Cerebellar nuclear complex (tissue), 1 donor: ENCODE data around the gene SMYD5.
"Not testable (repeated sequence)": the region's sequence is repeated elsewhere in the genome, so short reads cannot be mapped to it uniquely, and the experiment has no call there.

Source experiments
- DNase-seq, 2 experiments: peaks; one replicate each; lab custom pipeline; 2025; lab: John Stamatoyannopoulos, UW

SMYD5 gene

DNA sequence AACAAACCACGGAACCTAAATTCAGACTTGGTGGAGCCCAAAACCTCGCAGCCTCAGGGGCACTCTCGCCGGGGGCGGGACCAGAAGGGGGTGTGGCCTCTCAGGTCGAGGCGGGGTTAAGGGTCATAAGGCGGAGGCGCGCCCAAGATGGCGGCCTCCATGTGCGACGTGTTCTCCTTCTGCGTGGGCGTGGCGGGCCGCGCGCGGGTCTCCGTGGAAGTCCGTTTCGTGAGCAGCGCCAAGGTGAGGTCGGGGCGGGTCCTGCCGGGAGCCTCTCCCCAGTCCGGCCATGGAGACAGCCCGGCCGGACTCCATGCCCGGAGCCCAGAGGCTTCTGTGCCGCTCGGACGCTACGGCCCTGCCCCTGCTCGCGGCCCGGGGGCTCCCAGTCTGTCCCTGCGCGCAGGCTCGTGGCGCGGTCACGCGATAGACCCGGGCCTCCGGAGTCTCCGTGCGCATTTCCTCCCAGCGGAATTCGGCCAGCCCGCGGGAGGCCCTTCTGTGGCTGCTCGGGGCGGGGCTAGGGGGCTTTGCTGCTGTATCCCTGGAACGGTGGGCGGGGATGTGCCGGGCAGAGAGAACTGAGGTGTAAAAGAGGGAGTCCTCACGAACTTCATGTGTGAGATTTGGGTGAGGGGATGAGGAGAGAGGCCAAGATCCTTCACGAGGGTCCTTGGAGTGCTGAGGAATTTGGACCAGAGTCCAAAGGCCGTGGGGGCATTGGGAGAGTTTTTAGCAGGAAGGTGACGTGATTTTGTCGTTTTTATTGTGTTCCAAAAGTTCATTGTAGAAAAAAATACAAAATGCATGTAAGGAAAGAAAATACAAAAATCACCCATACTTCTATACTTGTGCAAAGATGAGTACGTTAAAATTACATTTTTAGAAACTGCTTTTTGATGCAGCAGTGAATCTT, at the start of gene SMYD5:
TSS of gene SMYD5 (plus strand) at position 126 of the 916 bp plus-strand sequence. CDS start at position 148, 22 bp downstream.
- peak in 1 of 2 experiments; percentile 16 for DNase-seq

DNA sequence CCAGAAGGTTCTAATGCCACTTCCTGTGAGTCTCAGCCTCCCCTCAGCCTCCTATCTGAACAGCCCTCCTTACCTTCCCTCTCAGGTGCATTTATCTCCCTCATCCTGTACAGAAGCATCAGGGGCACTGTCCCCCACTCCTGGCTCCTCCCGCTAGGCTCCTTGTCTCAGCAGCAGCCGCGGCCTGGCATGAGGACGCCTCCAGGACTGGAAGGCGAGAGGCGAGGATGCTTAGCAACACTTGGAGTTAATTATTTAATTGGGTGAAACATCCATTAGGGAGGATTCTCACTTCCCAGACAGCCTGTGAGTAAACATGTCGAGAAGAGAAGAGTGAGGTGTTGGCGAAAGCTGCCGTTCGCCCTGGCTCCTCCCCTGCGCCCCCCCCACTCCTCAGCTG, 48.1 kb upstream of the SMYD5 start:
- DNase-seq: not testable (repeated sequence)

- not testable (repeated sequence) for DNase-seq
These were observed 47.2 kb upstream of the SMYD5 start for GRCh38 chr2:73166813-73167212.

DNA sequence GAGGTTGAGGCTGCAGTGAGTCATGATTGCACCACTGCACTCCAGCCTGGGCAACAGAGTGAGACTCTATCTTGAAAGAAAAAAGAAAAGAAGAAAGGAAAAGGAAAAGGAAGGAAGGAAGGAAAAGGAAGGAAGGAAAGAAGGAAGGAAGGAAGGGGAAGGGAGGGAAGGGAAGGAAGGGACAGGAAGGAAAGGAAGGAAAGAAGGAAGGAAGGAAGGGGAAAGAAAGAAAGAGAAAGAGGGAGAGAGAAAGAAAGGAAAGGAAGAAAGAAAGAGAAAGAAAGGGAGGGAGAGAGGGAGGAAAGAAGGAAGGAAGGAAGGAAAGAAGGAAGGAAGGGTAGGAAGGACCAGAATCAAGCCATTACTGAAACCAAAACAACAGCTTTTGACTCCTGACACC, 45.7 kb upstream of the SMYD5 start:
- DNase-seq: not testable (repeated sequence)

GRCh38 chr2:73170341-73170740, 43.7 kb upstream of the SMYD5 start:
- DNase-seq: not testable (repeated sequence)

GRCh38 chr2:73172963-73173362, 41.1 kb upstream of the SMYD5 start:
- no peak for DNase-seq

DNA sequence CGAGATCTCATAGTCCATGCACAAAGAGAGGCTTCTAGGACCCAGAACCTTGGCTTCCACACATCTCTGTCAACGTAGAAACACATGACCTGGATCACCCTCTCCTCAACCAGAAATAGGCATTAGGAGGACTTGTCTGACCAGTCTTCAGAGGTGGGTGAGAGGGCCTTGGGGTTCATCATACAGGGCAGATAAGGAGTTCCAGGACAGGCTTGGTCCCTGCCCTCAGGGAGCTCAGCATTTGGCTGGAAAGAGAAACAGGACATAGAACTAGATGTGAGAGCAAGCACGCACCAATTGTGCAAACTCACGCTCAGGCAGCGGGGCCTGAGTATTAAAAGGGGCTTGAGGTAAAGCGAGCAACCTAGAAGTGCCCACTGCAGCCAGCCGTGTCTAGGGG, 40.3 kb upstream of the SMYD5 start:
- DNase-seq: no peak

- no peak for DNase-seq
These were observed 39.8 kb upstream of the SMYD5 start for GRCh38 chr2:73174244-73174643.

- no peak for DNase-seq
These were observed 38.9 kb upstream of the SMYD5 start for GRCh38 chr2:73174941-73175662.

DNA sequence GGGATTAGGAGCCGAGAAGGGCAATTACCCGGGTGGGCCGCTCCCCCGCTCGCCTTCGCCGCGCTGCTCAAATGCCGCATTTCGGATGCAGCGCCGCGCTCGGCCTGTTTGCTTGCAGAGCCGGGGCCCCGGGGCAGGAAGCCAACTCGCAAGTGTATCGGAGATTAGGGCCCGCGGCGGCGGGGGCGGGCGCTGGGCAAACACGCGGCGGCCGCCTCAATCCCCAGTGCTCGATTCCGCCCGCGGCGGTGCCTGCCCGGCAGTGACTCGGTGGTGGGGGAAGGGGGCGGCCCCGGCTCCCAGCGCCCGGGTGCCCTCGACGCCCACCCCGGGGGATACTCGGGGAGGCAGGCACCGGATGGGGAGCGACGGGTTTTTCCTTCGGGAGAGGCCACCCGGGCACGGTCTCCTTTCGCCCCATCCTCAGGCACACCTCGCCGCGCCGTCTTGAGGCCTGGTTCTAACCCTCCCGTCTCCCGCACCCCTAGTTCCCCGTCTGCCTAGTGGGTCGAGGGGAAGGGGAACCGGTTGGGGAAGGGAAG, 38.3 kb upstream of the SMYD5 start:
- DNase-seq: no peak

DNA sequence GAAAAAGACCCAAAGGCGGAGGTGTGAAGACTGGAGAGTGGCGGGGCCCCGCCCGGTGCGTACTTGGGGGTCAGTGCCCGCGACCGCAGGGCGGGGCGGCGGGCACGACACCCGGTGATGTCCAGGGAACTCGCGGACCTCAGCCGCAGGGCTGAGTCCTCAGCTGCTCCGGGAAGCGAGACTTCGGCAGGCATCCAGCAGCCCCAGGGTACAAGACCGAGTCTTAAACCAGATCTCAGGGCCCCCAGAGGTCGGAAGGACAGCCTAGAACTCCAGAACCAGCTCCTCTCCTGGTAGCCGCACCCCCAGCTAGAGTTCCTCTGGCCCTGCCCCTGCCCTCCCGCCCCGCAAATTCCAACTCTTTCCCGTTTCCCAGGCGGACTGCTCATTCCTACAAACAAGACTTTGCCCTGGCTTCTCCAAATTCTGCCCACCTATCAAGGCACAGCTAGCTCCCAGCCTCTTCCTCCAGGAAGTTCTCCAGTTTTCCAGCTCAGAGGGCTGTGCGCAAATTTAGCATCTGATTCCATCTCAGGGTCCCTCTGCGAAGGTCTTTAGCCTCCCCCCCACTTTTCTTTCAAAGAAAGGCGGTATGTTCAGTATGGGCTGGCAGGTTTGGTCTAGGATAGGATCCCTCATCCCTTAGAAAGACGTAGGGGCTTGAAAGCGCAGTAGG, 37.7 kb upstream of the SMYD5 start:
- DNase-seq: no peak

DNA sequence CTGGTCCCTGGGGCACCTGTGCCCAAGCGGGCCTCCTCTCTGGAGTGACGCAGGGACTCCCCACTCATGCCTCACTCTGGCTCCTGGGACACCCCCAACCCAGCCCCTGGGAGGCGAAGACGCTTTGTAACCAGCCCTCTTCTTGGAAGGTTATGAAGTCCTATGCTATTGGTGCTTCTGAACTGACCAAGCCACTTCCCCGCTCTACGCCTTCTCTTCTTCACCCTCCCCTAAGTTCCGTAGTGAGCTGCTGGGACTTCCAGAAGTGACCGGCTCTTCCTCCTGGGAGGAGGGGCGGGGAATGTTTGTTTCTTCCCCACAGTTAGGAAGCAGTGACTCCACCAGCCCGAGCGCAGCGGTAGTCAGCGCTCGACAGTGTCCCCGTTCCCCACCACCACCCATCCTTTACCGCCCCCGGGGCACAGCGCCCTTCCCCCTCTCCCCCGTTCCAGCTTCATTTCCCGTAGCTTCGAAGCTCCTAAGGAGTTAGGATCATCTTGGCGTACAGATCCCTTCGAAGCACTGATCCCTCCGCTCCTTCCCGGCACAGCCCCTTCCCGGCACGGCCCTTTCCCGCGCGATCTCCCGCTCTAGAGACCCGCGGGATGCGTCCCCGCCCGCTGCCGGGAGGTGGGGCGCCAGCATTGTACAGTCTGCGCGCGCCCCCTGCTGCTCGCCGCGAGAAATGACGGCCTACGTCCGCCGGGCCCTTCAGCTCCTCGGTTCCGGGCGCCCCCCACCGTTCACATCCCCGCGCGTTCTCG, 37.0 kb upstream of the SMYD5 start:
- DNase-seq: peak in 1 of 2 experiments; percentile 33

DNA sequence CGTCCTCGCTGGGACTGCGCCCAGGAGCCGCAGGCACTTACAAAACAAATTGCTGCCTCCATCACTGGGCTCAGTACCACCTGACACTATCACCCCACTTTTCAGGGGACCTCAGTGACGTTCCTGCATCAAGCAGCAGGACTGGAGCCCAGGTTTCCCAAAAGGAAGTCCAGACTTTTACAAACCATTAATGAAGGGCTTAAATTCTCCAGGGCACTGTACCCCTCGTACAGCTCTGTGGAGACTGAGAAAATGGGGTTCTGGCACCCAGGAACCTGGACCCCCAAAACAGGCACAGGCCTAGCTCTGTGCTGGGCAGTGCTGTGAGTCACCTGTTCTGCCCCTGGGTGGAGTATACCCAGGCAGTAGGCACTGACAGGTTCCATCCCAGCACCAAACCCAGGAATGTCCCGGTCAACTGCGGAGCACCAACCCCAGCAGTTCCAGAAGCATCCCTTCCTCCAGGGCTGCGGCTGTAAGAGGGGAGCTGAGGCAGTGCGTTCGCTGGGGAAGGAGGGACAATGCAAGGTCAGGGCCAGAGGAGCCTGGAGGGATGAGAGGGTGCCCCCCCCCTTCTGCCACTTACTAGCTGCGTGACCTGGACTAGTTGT, 36.3 kb upstream of the SMYD5 start:
- no peak for DNase-seq

DNA sequence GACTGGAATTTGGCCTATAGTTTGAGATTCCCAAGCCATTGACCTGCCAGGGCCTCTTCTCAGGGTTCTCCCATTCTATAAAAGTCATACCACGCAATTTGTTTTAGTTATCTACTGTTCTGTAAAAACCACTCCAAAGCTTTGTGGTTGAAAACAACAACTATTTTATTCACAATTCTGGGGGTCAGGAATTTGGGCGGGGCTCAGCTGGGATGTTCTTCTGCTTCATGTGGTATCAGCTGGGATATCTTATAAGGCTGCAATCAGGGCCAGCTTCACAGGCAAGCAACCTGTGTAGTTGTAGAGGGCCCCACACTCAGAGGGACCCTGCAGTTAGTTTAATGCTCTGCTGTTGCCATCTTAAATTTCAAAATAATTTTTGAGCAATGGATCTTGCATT, 28.1 kb upstream of the SMYD5 start:
- no peak for DNase-seq

- no peak for DNase-seq
These were observed 26.5 kb upstream of the SMYD5 start for GRCh38 chr2:73187549-73187948.

- DNase-seq: no peak
These were observed 16.5 kb upstream of the SMYD5 start for GRCh38 chr2:73197579-73197978.

GRCh38 chr2:73200281-73200680, 13.8 kb upstream of the SMYD5 start:
- DNase-seq: not testable (repeated sequence)

DNA sequence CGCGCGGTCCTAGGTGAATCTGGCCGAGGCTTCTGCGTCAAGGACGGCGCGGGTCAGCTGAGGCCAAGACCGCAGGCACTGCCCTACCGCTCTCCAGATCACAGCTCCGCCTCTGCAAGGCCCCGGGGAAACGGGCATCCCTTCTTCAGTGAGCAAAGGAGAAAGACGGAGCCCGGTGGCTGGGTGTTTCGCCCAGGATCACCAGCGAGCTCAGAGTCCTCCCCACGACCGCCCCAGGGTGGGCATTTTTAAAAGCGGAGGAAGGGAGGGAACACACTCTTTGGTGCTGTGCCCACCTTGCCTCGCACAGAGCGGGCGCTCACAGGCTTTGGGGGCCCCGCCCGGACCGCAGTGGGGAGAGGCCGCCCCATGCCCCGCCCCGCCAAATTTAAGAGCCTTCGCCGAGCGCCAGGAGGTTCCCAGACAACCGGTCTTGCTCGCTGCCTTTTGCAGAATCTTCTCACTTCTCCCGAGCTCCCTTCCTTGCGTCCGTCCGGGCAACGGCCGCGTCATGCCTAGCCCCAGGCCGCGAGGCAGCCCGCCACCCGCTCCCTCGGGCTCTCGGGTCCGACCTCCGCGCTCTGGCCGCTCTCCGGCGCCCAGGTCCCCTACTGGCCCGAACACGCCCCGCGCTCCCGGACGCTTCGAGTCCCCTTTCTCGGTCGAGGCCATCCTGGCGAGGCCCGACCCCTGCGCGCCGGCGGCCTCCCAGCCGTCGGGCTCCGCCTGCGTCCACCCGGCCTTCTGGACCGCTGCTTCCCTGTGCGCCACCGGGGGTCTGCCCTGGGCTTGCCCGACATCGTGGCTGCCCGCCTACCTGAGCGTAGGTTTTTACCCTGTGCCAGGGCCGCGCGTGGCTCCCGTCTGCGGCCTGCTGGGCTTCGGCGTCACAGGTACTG, 11.6 kb upstream of the SMYD5 start, which contains the start of gene NOTO:
TSS of gene NOTO (plus strand) at position 419 of the 899 bp plus-strand sequence. CDS start at position 512, 93 bp downstream.
- DNase-seq: no peak

- no peak for DNase-seq
These were observed 10.9 kb upstream of the SMYD5 start for GRCh38 chr2:73203055-73203681.
